ENCODE measurements around the gene C1orf159. TPM values are rescaled to one million over a fixed set of nuclear protein-coding genes. Genes with fewer than 3 reads are reported as not detected.

Gene C1orf159
- polyA plus RNA-seq, 3 donors, result 3.0 to 18.8 (median 3.3) TPM

- Mint-ChIP-seq H3K4me3 (no peak overlapping the region), H3K27me3 (ENCODE audit: low read depth in 3 of 3) (peaks cover 0 to 4% (median 0%) of the 10 kb centered on the region in 3 donors), H3K4me1 (no peaks in the 10 kb centered on the region), H3K27ac (no peak overlapping the region), H3K9me3 (peaks cover 0 to 5% (median 0%) of the 10 kb centered on the region in 7 donors), H3K36me3 (peaks cover 0 to 2% of the 10 kb centered on the region in 2 donors)
- no peaks in the 10 kb centered on the region for H3K27me3 ChIP-seq (ENCODE audit: control insufficient read depth in 2 of 2, insufficient read depth in 2 of 2, low read length in 2 of 2)
- no peak overlapping the region for H3K27ac ChIP-seq (ENCODE audit: low read depth in 1 of 2, low read length in 2 of 2)
- H3K79me2 ChIP-seq (ENCODE audit: insufficient read depth, low read length), result no peaks in the 10 kb centered on the region
- intact Hi-C loops (cut with micrococcal nuclease), result no loop called here
- no peaks in the 10 kb centered on the region for H3K9me3 ChIP-seq (replicated peaks in 1 of 2; ENCODE audit: control insufficient read depth in 1 of 2, insufficient read depth in 1 of 2, low read length in 2 of 2)
- no peak for DNase-seq
- no peak overlapping the region for H3K9ac ChIP-seq (ENCODE audit: insufficient read depth, low read length, poor library complexity, severe bottlenecking)
- no peaks in the 10 kb centered on the region for H3K36me3 ChIP-seq (replicated peaks in 1 of 2; ENCODE audit: control insufficient read depth in 1 of 2, insufficient read depth in 2 of 2, low read length in 2 of 2)
- no peaks in the 10 kb centered on the region for H3K4me1 ChIP-seq (ENCODE audit: control insufficient read depth in 1 of 2, insufficient read depth in 2 of 2, low read length in 2 of 2)
- TF ChIP-seq CTCF (IDR thresholded peaks at IDR 0.05), result no peak
- H4K20me1 ChIP-seq (ENCODE audit: insufficient read depth, low read length), result no peaks in the 10 kb centered on the region
- H3K4me3 ChIP-seq (replicated peaks in 1 of 3; ENCODE audit: low read depth in 2 of 3, low read length in 3 of 3), result no peak overlapping the region
- no peak overlapping the region for H2AFZ ChIP-seq (ENCODE audit: insufficient read depth, low read depth, low read length, poor library complexity, severe bottlenecking)
- WGBS (ENCODE audit: insufficient coverage), result 98% methylated on average over 20 of the region's 28 CpGs
- no peak overlapping the region for H3K4me2 ChIP-seq (replicated peaks; ENCODE audit: extremely low read depth, low read length, poor library complexity, severe bottlenecking)
Measured at GRCh38 chr1:1091344-1092148, 24.3 kb downstream of the C1orf159 start.

- Mint-ChIP-seq H3K27me3 (ENCODE audit: low read depth in 3 of 3) (peaks cover 0 to 4% (median 0%) of the 10 kb centered on the region in 3 donors), H3K36me3 (peaks cover 0 to 2% of the 10 kb centered on the region in 2 donors), H3K4me1 (no peaks in the 10 kb centered on the region), H3K4me3 (no peak overlapping the region), H3K27ac (no peak overlapping the region), H3K9me3 (peaks cover 0 to 5% (median 0%) of the 10 kb centered on the region in 7 donors)
- H3K9ac ChIP-seq (ENCODE audit: insufficient read depth, low read length, poor library complexity, severe bottlenecking), result no peak overlapping the region
- H3K79me2 ChIP-seq (ENCODE audit: insufficient read depth, low read length), result no peaks in the 10 kb centered on the region
- no peaks in the 10 kb centered on the region for H3K27me3 ChIP-seq (ENCODE audit: control insufficient read depth in 2 of 2, insufficient read depth in 2 of 2, low read length in 2 of 2)
- 96% methylated on average over 45 of the region's 45 CpGs for WGBS (ENCODE audit: insufficient coverage)
- H3K27ac ChIP-seq (ENCODE audit: low read depth in 1 of 2, low read length in 2 of 2), result no peak overlapping the region
- H4K20me1 ChIP-seq (ENCODE audit: insufficient read depth, low read length), result no peaks in the 10 kb centered on the region
- no peaks in the 10 kb centered on the region for H3K4me1 ChIP-seq (ENCODE audit: control insufficient read depth in 1 of 2, insufficient read depth in 2 of 2, low read length in 2 of 2)
- intact Hi-C loops (cut with micrococcal nuclease), result no loop called here
- TF ChIP-seq CTCF (IDR thresholded peaks at IDR 0.05), result no peak
- no peak overlapping the region for H3K4me3 ChIP-seq (replicated peaks in 1 of 3; ENCODE audit: low read depth in 2 of 3, low read length in 3 of 3)
- no peaks in the 10 kb centered on the region for H3K36me3 ChIP-seq (replicated peaks in 1 of 2; ENCODE audit: control insufficient read depth in 1 of 2, insufficient read depth in 2 of 2, low read length in 2 of 2)
- no peak for DNase-seq
- H3K4me2 ChIP-seq (replicated peaks; ENCODE audit: extremely low read depth, low read length, poor library complexity, severe bottlenecking), result no peak overlapping the region
- H3K9me3 ChIP-seq (replicated peaks in 1 of 2; ENCODE audit: control insufficient read depth in 1 of 2, insufficient read depth in 1 of 2, low read length in 2 of 2), result no peaks in the 10 kb centered on the region
- H2AFZ ChIP-seq (ENCODE audit: insufficient read depth, low read depth, low read length, poor library complexity, severe bottlenecking), result no peak overlapping the region
Measured at GRCh38 chr1:1090424-1091343, 25.2 kb downstream of the C1orf159 start.
